Measurements from ENCODE around the gene CAMSAP1.

Gene CAMSAP1

GRCh38 chr9:135760465-135760864 lies 146.9 kb downstream of the CAMSAP1 start:
- Histone ChIP-seq H2BK15ac (ENCODE audit: low read length) (peak overlapping the region; percentile 67), H3K4me3 (ENCODE audit: low read length in 2 of 2) (no peak overlapping the region), H3K4ac (ENCODE audit: low read length) (no peak overlapping the region), H3K9me3 (replicated peaks in 1 of 2; ENCODE audit: control insufficient read depth in 2 of 2, insufficient read depth in 1 of 2, low read depth in 1 of 2, low read length in 2 of 2) (peaks cover 0 to 1% of the 10 kb centered on the region in 2 donors), H3K27me3 (ENCODE audit: control insufficient read depth in 3 of 3, insufficient read depth in 3 of 3, low read depth in 1 of 3, low read length in 3 of 3) (peaks cover 0 to 11% (median 0%) of the 10 kb centered on the region in 3 experiments), H3K27ac (replicated peaks; ENCODE audit: low read length) (no peak overlapping the region), H3K9ac (ENCODE audit: low read depth, low read length, poor library complexity) (no peak overlapping the region), H3K4me1 (ENCODE audit: control insufficient read depth in 2 of 2, insufficient read depth in 1 of 2, low read depth in 1 of 2, low read length in 2 of 2) (no peaks in the 10 kb centered on the region), H3K79me1 (ENCODE audit: low read depth, low read length) (peaks cover 3% of the 10 kb centered on the region), H3K23ac (ENCODE audit: low read depth, low read length, poor library complexity) (no peak overlapping the region), H2BK12ac (ENCODE audit: low read length) (peak overlapping the region; percentile 22), H3K14ac (ENCODE audit: low read length) (no peak overlapping the region), H2BK120ac (ENCODE audit: low read depth, low read length) (no peak overlapping the region), H3K18ac (ENCODE audit: low read length) (peak overlapping the region; percentile 76), H2AFZ (ENCODE audit: low read length) (no peak overlapping the region), H2BK5ac (ENCODE audit: low read length) (peak overlapping the region; percentile 87), H2AK5ac (ENCODE audit: low read depth, low read length) (peak overlapping the region; percentile 81), H4K8ac (ENCODE audit: low read depth, low read length) (no peak overlapping the region), H4K91ac (ENCODE audit: low read depth, low read length, poor library complexity) (no peak overlapping the region), H3K4me2 (ENCODE audit: insufficient read depth, low read length, poor library complexity, severe bottlenecking) (no peak overlapping the region), H3K36me3 (replicated peaks in 1 of 2; ENCODE audit: control insufficient read depth in 2 of 2, insufficient read depth in 2 of 2, low read length in 2 of 2) (no peaks in the 10 kb centered on the region)
- WGBS, 2 donors (ENCODE audit: extremely low coverage in 2 of 2, insufficient read length in 2 of 2, insufficient replicate concordance in 1 of 2), result no CpG with 5 or more reads among the region's 12 CpGs
- no peak for DNase-seq (ENCODE audit: low spot score)

- no peaks in the 10 kb centered on the region for H3K9me3 ChIP-seq (replicated peaks in 1 of 2; ENCODE audit: control insufficient read depth in 2 of 2, insufficient read depth in 1 of 2, low read depth in 1 of 2, low read length in 2 of 2)
- H4K8ac ChIP-seq (ENCODE audit: low read depth, low read length), result no peak overlapping the region
These were observed 147.6 kb downstream of the CAMSAP1 start for GRCh38 chr9:135759676-135760300.

GRCh38 chr9:135758870-135759269 lies 148.5 kb downstream of the CAMSAP1 start:
- Histone ChIP-seq H4K91ac (ENCODE audit: low read depth, low read length, poor library complexity) (no peak overlapping the region), H3K4me1 (ENCODE audit: control insufficient read depth in 2 of 2, insufficient read depth in 1 of 2, low read depth in 1 of 2, low read length in 2 of 2) (no peaks in the 10 kb centered on the region), H3K79me1 (ENCODE audit: low read depth, low read length) (peaks cover 3% of the 10 kb centered on the region), H3K14ac (ENCODE audit: low read length) (no peak overlapping the region), H3K36me3 (replicated peaks in 1 of 2; ENCODE audit: control insufficient read depth in 2 of 2, insufficient read depth in 2 of 2, low read length in 2 of 2) (no peaks in the 10 kb centered on the region), H3K4me2 (ENCODE audit: insufficient read depth, low read length, poor library complexity, severe bottlenecking) (no peak overlapping the region), H4K8ac (ENCODE audit: low read depth, low read length) (no peak overlapping the region), H3K18ac (ENCODE audit: low read length) (peak overlapping the region; percentile 76), H3K27ac (replicated peaks; ENCODE audit: low read length) (no peak overlapping the region), H2BK5ac (ENCODE audit: low read length) (no peak overlapping the region), H3K9ac (ENCODE audit: low read depth, low read length, poor library complexity) (no peak overlapping the region), H3K9me3 (replicated peaks in 1 of 2; ENCODE audit: control insufficient read depth in 2 of 2, insufficient read depth in 1 of 2, low read depth in 1 of 2, low read length in 2 of 2) (peaks cover 0 to 1% of the 10 kb centered on the region in 2 donors), H2BK120ac (ENCODE audit: low read depth, low read length) (no peak overlapping the region), H3K23ac (ENCODE audit: low read depth, low read length, poor library complexity) (peak overlapping the region; percentile 44), H2AK5ac (ENCODE audit: low read depth, low read length) (peak overlapping the region; percentile 47), H2BK15ac (ENCODE audit: low read length) (peak overlapping the region; percentile 55), H2AFZ (ENCODE audit: low read length) (no peak overlapping the region), H2BK12ac (ENCODE audit: low read length) (no peak overlapping the region), H3K27me3 (ENCODE audit: control insufficient read depth in 3 of 3, insufficient read depth in 3 of 3, low read depth in 1 of 3, low read length in 3 of 3) (peaks cover 0 to 13% (median 0%) of the 10 kb centered on the region in 3 experiments), H3K4me3 (ENCODE audit: low read length in 2 of 2) (no peak overlapping the region), H3K4ac (ENCODE audit: low read length) (no peak overlapping the region)
- no peak for DNase-seq (ENCODE audit: low spot score)
- no CpG with 5 or more reads among the region's 10 CpGs for WGBS, 2 donors (ENCODE audit: extremely low coverage in 2 of 2, insufficient read length in 2 of 2, insufficient replicate concordance in 1 of 2)

More at GRCh38 chr9:135759676-135760300, 147.6 kb downstream of the CAMSAP1 start:
- Histone ChIP-seq H3K18ac (ENCODE audit: low read length) (peak overlapping the region; percentile 72), H2BK5ac (ENCODE audit: low read length) (peak overlapping the region; percentile 87), H3K79me1 (ENCODE audit: low read depth, low read length) (peaks cover 3% of the 10 kb centered on the region), H3K14ac (ENCODE audit: low read length) (peak overlapping the region; percentile 97), H4K91ac (ENCODE audit: low read depth, low read length, poor library complexity) (no peak overlapping the region), H3K27me3 (ENCODE audit: control insufficient read depth in 3 of 3, insufficient read depth in 3 of 3, low read depth in 1 of 3, low read length in 3 of 3) (peaks cover 0 to 11% (median 0%) of the 10 kb centered on the region in 3 experiments), H3K4me1 (ENCODE audit: control insufficient read depth in 2 of 2, insufficient read depth in 1 of 2, low read depth in 1 of 2, low read length in 2 of 2) (no peaks in the 10 kb centered on the region), H3K9ac (ENCODE audit: low read depth, low read length, poor library complexity) (peak overlapping the region; percentile 44), H3K4ac (ENCODE audit: low read length) (no peak overlapping the region), H3K4me2 (ENCODE audit: insufficient read depth, low read length, poor library complexity, severe bottlenecking) (no peak overlapping the region), H2BK120ac (ENCODE audit: low read depth, low read length) (no peak overlapping the region), H2AFZ (ENCODE audit: low read length) (no peak overlapping the region), H3K27ac (replicated peaks; ENCODE audit: low read length) (no peak overlapping the region), H2AK5ac (ENCODE audit: low read depth, low read length) (no peak overlapping the region), H3K4me3 (ENCODE audit: low read length in 2 of 2) (no peak overlapping the region), H2BK15ac (ENCODE audit: low read length) (peak overlapping the region; percentile 67), H3K23ac (ENCODE audit: low read depth, low read length, poor library complexity) (peak overlapping the region; percentile 1), H3K36me3 (replicated peaks in 1 of 2; ENCODE audit: control insufficient read depth in 2 of 2, insufficient read depth in 2 of 2, low read length in 2 of 2) (no peaks in the 10 kb centered on the region), H2BK12ac (ENCODE audit: low read length) (no peak overlapping the region)
- DNase-seq (ENCODE audit: low spot score), result no peak
- WGBS, 2 donors (ENCODE audit: extremely low coverage in 2 of 2, insufficient read length in 2 of 2, insufficient replicate concordance in 1 of 2), result no CpG with 5 or more reads among the region's 24 CpGs
